Prostate gland (tissue), 2 donors: Measurements from ENCODE around the gene FGGY. TPM values are rescaled to one million over a fixed set of nuclear protein-coding genes. Genes with fewer than 3 reads are reported as not detected.

Experiments
- DNase-seq: peaks from one replicate; pipeline ENCODE4 v3.0.0-alpha.2; 2019; ENCODE audit warnings: low spot score
- H3K27ac ChIP-seq, 2 donors: fragments of 200-600 bp; sonication (generic); 2 replicates each; pipeline ENCODE4 v1.5.1; 2017 to 2019
- H3K27me3 ChIP-seq: fragments of 200-600 bp; sonication (generic); replicated peaks from 2 replicates; pipeline ENCODE4 v1.5.1; 2019; ENCODE audit not compliant: insufficient read depth
- H3K36me3 ChIP-seq, 2 donors: fragments of 200-600 bp; sonication (generic); 1 replicate in 1 of 2; 2 replicates in 1 of 2; pipeline versions ENCODE4 v1.5.1 to v1.8.1; 2017 to 2019
- H3K4me1 ChIP-seq: fragments of 200-600 bp; sonication (generic); replicated peaks from 2 replicates; pipeline ENCODE4 v1.5.1; 2019
- H3K4me3 ChIP-seq, 2 donors: fragments of 200-600 bp; sonication (generic); 2 replicates each; pipeline ENCODE4 v1.5.1; 2017 to 2019
- H3K9me3 ChIP-seq: fragments of 200-600 bp; sonication (generic); 2 replicates; pipeline ENCODE4 v1.5.1; 2017
- POLR2A ChIP-seq: fragments of 450-650 bp; IDR thresholded peaks from one replicate; pipeline ENCODE4 v1.6.1; 2016; ENCODE audit warnings: antibody characterized with exemption, mild to moderate bottlenecking
- POLR2AphosphoS5 ChIP-seq: sonication (generic); formaldehyde crosslinking; IDR thresholded peaks from one replicate; pipeline ENCODE4 v1.6.1; 2017; ENCODE audit warnings: antibody characterized with exemption
- WGBS: methylation state at CpG from one replicate; pipeline ENCODE4 v1.1.5; 2018; 5-methylcytosine and 5-hydroxymethylcytosine counted together
- intact Hi-C: fragments of 100-400 bp; cut with DNase I; formaldehyde crosslinking; loops from one replicate; pipeline ENCODE4 v1.14.2; 2022
- total RNA-seq, 2 donors: library from RNA; depleted of rRNA; stranded (reverse); fragments of >200 nt; gene quantifications; one replicate each; pipeline ENCODE4 v1.1.0, GENCODE V29; 2016
- TF ChIP-seq, protein P1 (sequence below), 4 experiments: fragments of 200-600 bp in 2 of 4; fragments of 450-650 bp in 2 of 4; sonication (generic) in 2 of 4; IDR thresholded peaks; 1 replicate in 3 of 4; 2 replicates in 1 of 4; pipeline ENCODE4 v1.5.1; 2016 to 2019; ENCODE audit warnings: antibody characterized with exemption in 4 of 4, mild to moderate bottlenecking in 2 of 4, moderate library complexity in 2 of 4

The FGGY gene
- total RNA-seq, 2 donors from 2014 or later, result 28.6 to 32.2 TPM

DNA sequence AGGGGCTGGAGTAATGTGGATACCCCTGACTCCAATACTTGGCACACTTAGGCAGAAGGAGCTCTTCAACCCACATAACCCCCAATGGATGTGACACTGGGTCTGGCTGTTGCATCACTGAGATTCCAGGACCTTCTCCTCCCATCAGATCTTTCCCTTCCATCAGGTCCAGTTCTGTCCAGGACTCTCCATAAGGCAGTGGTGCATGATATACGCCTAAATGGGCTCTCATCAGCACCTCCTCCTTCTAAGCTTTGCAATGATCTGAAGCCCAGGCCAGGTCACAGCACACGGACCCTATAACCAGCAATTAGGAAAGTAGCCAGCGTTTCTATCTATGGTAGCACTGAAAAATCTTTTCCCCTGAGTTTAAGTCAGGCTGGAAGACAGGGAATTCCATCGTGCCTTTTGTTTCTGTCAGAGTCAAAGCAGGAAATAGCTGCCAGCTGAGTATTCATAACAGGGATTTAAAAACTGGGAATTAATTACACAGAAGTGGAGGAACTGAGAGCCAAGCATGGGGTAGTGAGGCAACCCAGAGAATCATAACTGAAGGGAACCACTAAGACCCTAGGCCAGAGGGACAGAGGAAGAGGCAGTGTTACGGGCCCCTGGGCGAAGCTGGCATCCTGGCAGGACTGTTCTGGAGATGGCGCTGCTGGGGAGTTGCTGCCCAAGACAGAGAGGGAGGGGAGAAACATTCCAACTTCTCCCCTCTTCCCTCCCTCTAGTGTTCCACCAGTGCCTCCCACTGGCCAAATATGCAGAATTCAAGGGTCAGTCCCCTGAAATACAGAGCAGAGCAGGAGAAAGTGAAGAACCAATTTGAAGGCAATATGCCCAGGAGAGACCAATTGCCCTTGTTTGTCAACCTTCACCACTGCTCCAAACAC is 480.3 kb downstream of the FGGY start:
- Histone ChIP-seq H3K4me1 (no peaks in the 10 kb centered on the region), H3K4me3 (no peak overlapping the region), H3K27ac (no peak overlapping the region), H3K27me3 (no peaks in the 10 kb centered on the region), H3K36me3 (no peaks in the 10 kb centered on the region), H3K9me3 (no peaks in the 10 kb centered on the region)
- no peak for DNase-seq
- intact Hi-C loops, result no loop called here
- TF ChIP-seq, protein P1, sequence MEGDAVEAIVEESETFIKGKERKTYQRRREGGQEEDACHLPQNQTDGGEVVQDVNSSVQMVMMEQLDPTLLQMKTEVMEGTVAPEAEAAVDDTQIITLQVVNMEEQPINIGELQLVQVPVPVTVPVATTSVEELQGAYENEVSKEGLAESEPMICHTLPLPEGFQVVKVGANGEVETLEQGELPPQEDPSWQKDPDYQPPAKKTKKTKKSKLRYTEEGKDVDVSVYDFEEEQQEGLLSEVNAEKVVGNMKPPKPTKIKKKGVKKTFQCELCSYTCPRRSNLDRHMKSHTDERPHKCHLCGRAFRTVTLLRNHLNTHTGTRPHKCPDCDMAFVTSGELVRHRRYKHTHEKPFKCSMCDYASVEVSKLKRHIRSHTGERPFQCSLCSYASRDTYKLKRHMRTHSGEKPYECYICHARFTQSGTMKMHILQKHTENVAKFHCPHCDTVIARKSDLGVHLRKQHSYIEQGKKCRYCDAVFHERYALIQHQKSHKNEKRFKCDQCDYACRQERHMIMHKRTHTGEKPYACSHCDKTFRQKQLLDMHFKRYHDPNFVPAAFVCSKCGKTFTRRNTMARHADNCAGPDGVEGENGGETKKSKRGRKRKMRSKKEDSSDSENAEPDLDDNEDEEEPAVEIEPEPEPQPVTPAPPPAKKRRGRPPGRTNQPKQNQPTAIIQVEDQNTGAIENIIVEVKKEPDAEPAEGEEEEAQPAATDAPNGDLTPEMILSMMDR (IDR thresholded peaks at IDR 0.05), result no peak
- TF ChIP-seq POLR2AphosphoS5 (no peak), POLR2A (no peak)
- WGBS, result 77% methylated on average over 7 of the region's 7 CpGs

DNA sequence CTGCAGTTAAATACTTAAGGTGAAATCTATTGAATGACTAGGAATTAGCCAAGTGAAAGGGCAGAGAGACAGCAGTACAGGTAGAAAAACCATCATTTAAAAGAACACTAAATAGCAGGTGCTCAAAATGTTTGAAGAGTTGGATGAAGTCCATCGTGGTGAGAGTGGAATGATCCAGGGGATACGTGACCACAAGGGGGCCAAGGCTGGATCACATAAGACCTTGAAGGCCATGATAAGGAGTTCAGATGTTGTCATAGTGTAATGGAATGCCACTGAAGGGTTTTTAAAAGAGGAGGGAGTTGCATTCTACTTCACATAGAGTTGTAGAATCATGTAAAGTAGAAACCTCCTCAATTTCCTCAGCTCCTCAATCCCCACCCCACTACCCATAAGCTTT is 483.1 kb downstream of the FGGY start:
- H3K9me3 ChIP-seq, result no peaks in the 10 kb centered on the region
- 81% methylated on average over 2 of the region's 2 CpGs for WGBS
- H3K27me3 ChIP-seq, result no peaks in the 10 kb centered on the region
- no peaks in the 10 kb centered on the region for H3K36me3 ChIP-seq
- no peak for DNase-seq
- no peak for TF ChIP-seq POLR2A
- TF ChIP-seq, protein P1 (IDR thresholded peaks at IDR 0.05), result no peak
- TF ChIP-seq POLR2AphosphoS5, result no peak
- H3K4me1 ChIP-seq, result no peaks in the 10 kb centered on the region
- no peak overlapping the region for H3K4me3 ChIP-seq
- H3K27ac ChIP-seq, result no peak overlapping the region
- intact Hi-C loops, result no loop called here

DNA sequence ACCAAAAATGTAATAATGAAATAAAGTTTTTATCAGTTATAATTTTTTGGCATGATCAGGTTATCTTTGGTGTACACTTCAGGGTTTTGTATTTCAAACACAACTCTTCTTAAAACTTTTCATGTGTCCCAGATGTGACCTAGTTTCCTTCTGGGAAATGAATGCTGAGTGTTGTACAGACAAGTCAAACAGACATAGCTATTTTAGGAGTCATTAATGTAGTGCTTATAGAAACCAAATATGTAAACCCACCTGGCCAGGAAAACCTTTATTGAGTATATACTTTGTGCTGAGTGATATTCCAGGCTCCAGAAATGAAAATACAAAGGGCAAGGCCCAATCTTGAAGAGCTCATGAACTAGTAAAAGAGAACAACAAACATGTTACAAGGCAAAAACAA is 491.9 kb downstream of the FGGY start:
- Histone ChIP-seq H3K9me3 (no peaks in the 10 kb centered on the region), H3K4me3 (no peak overlapping the region), H3K36me3 (no peaks in the 10 kb centered on the region), H3K4me1 (no peaks in the 10 kb centered on the region), H3K27me3 (no peaks in the 10 kb centered on the region), H3K27ac (no peak overlapping the region)
- intact Hi-C loops, result no loop called here
- DNase-seq, result no peak
- TF ChIP-seq POLR2AphosphoS5 (peak; percentile 38), POLR2A (no peak)

DNA sequence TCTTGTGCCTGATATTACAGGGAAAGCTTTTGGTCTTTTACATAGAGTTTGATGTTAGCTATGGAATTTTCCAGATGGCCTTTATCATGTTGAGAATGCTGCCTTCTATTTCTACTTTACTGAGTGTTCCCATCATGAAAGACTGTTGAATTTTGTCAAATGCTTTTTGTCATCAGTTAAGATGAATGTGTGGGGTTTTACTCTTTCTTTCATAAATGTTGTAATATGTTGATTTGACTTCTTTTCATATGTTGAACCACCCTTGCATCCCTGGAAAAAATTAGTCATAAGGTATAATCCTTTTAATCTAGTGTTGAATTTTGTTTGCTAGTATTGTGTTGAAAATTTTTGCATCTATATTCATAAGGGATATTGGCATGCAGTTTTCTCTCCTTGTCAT is 501.7 kb downstream of the FGGY start:
- DNase-seq, result no peak
- Histone ChIP-seq H3K9me3 (no peaks in the 10 kb centered on the region), H3K36me3 (no peaks in the 10 kb centered on the region), H3K27me3 (no peaks in the 10 kb centered on the region), H3K4me3 (no peak overlapping the region), H3K27ac (no peak overlapping the region), H3K4me1 (no peaks in the 10 kb centered on the region)
- TF ChIP-seq, protein P1 (IDR thresholded peaks at IDR 0.05), result no peak
- TF ChIP-seq POLR2A, result no peak
- no peak for TF ChIP-seq POLR2AphosphoS5
- intact Hi-C loops, result no loop called here

DNA sequence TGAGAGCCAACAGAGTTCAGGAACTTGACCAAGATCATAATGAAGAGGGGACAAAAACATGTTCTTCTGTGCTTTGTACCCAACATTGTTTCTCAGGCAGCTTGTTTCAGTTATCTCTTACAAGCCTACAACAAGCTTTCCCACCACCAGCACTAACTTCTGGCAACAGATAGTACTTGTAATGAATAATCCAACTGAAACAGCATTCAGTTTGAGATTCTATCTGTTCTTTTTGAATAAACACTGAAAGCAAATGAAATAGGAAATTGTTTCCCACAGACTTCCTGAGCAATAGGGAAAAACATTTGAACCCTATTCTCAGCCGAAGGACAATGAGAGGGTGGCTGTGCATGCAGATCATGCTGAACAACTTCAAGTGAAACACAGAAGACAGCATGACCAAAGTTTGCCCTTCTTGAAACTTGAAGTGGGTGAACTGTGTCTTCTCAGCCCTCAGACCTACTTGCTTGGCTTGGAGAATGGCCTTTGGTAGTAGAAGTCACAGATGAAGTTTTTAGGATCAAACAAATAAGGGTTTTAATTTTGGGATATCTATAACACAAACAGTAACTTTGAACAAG is 506.7 kb downstream of the FGGY start:
- Histone ChIP-seq H3K27me3 (no peaks in the 10 kb centered on the region), H3K4me3 (no peak overlapping the region), H3K27ac (no peak overlapping the region), H3K36me3 (no peaks in the 10 kb centered on the region), H3K9me3 (no peaks in the 10 kb centered on the region), H3K4me1 (no peaks in the 10 kb centered on the region)
- intact Hi-C loops, result no loop called here
- 36% methylated on average over 1 of the region's 1 CpG for WGBS
- no peak for DNase-seq
- TF ChIP-seq, protein P1 (IDR thresholded peaks at IDR 0.05), result no peak
- TF ChIP-seq POLR2AphosphoS5 (no peak), POLR2A (no peak)
